Esophagus (tissue), 2 donors: ENCODE data around the gene CSNK2A2. TPM values are rescaled to one million over a fixed set of nuclear protein-coding genes. Genes with fewer than 3 reads are reported as not detected.
A peak's percentile ranks its signal among the peaks of the same experiment; 100 is the strongest.

Experiments
- H3K27ac ChIP-seq, 2 donors: one replicate each; pipeline ENCODE4 v1.5.1; 2013; ENCODE audit warnings: low read depth in 2 of 2, mild to moderate bottlenecking in 2 of 2, inconsistent platforms in 1 of 2, low read length in 1 of 2, moderate library complexity in 1 of 2
- H3K27me3 ChIP-seq, 2 donors: one replicate each; pipeline ENCODE4 v1.6.1; 2013; ENCODE audit warnings: low read length in 2 of 2, control low read depth in 1 of 2, mild to moderate bottlenecking in 1 of 2; ENCODE audit not compliant: insufficient read depth in 2 of 2, control insufficient read depth in 1 of 2
- H3K36me3 ChIP-seq, 2 donors: one replicate each; pipeline ENCODE4 v1.6.1; 2013; ENCODE audit warnings: low read length in 1 of 2; ENCODE audit not compliant: control insufficient read depth in 2 of 2, insufficient read depth in 2 of 2
- H3K4me1 ChIP-seq, 2 donors: one replicate each; pipeline ENCODE4 v1.6.1; 2013; ENCODE audit warnings: low read length in 1 of 2; ENCODE audit not compliant: control insufficient read depth in 2 of 2, insufficient read depth in 2 of 2
- H3K4me3 ChIP-seq, 2 donors: one replicate each; pipeline ENCODE4 v1.5.1; 2013; ENCODE audit warnings: low read length in 2 of 2, mild to moderate bottlenecking in 2 of 2, low read depth in 1 of 2, moderate library complexity in 1 of 2
- H3K9me3 ChIP-seq, 2 donors: one replicate each; pipeline ENCODE4 v1.6.1; 2013; ENCODE audit warnings: mild to moderate bottlenecking in 2 of 2, low read depth in 1 of 2, low read length in 1 of 2, moderate library complexity in 1 of 2; ENCODE audit not compliant: control insufficient read depth in 2 of 2, insufficient read depth in 1 of 2
- WGBS, 2 donors: extraction: QIAGEN DNeasy Blood & Tissue Kit; methylation state at CpG; one replicate each; pipeline ENCODE4 v1.1.7; 2013; 5-methylcytosine and 5-hydroxymethylcytosine counted together
- polyA plus RNA-seq, 2 donors: library from polyadenylated mRNA; stranded (reverse); fragments of 200-250 nt; gene quantifications; one replicate each; pipeline ENCODE4 v1.2.3, GENCODE V29; 2013
- donor health status: healthy with polysubstance abuse.
- donor health status: Bipolar disorder and iron deficiency.

CSNK2A2 gene
- polyA plus RNA-seq, 2 donors, result 15.4 to 19.6 TPM

- no peak overlapping the region for H3K4me3 ChIP-seq
- H3K27ac ChIP-seq, result no peak overlapping the region
- no peaks in the 10 kb centered on the region for H3K27me3 ChIP-seq
- H3K4me1 ChIP-seq, result peaks cover 0 to 4% of the 10 kb centered on the region in 2 donors
- H3K36me3 ChIP-seq, result no peaks in the 10 kb centered on the region
- H3K9me3 ChIP-seq, result no peaks in the 10 kb centered on the region
- WGBS, 2 donors, result 84 to 85% methylated on average over 7 of the region's 7 CpGs
These were observed 2.3 kb upstream of the CSNK2A2 start for GRCh38 chr16:58200004-58200797.

- H3K27me3 ChIP-seq, result no peaks in the 10 kb centered on the region
- 84 to 87% methylated on average over 3 of the region's 3 CpGs for WGBS, 2 donors
- H3K4me1 ChIP-seq, result peaks cover 0 to 4% of the 10 kb centered on the region in 2 donors
- H3K9me3 ChIP-seq, result no peaks in the 10 kb centered on the region
- H3K4me3 ChIP-seq, result no peak overlapping the region
- no peaks in the 10 kb centered on the region for H3K36me3 ChIP-seq
- H3K27ac ChIP-seq, result no peak overlapping the region
These were observed 1.0 kb upstream of the CSNK2A2 start for GRCh38 chr16:58198803-58199411.

DNA sequence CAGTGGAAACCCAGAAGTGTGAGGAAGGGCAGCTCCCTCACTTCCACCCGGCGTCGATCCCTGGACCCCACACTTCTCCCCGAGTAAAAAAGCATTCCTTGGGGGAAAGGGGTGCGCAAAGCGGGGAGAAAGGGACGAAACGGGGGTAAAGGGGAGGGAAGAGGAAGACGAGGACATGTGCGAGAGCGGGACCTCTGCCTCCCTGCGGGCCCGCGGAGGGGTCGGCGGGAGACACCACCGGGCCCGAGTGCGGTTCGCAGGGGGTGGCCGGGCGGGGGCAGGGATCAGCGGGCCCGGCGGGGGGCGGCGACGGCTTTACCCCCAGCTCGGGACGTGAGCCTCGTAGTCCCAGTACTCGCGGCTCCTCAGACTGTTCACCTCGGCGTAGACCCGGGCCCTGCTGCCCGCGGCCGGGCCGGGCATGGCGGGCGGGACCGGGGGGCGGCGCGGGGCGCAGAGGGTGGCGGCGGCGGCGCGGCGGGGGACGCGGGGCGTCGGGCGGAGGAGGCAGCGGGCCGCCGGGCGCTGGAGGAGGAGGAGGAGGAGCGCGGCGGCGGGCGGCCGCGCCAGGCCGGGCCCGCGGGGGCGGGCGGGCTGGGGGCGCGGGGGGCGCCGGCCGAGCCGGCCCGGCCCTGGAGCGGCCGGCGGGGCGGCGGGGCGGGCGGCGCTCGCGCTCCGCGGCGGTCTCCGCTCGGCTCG is 443 bp downstream of the CSNK2A2 start:
- Histone ChIP-seq H3K9me3 (no peaks in the 10 kb centered on the region), H3K27me3 (no peaks in the 10 kb centered on the region), H3K4me3 (peak overlapping the region; percentile 64 to 94), H3K4me1 (peaks cover 0 to 4% of the 10 kb centered on the region in 2 donors), H3K36me3 (no peaks in the 10 kb centered on the region), H3K27ac (peak overlapping the region in 1 of 2 donors; percentile 35)
- 0 to 1% methylated on average over 30 to 96 of the region's 97 CpGs for WGBS, 2 donors

DNA sequence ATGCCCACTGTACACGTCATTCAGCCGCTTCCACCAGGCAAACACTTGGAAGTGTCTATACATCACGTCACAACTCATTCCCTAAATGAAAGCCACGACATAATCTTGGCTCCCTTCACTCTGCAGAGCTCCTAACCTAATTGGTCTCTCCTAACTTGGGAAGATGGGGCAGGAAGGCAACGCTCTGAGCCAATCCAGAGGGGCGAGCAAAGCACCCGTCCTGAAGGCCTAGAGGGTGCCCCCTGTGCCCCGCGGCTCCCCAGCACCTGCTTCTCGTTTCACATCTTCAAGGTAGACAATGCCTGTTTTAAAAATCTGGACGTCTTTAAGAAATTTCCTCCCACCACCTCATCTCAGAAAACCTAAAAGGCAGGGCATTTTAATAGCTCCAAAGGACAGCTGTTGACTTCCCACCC is 1.0 kb downstream of the CSNK2A2 start:
- no peaks in the 10 kb centered on the region for H3K27me3 ChIP-seq
- WGBS, 2 donors, result 11 to 14% methylated on average over 11 of the region's 11 CpGs
- no peak overlapping the region for H3K27ac ChIP-seq
- H3K4me3 ChIP-seq, result peak overlapping the region; percentile 64 to 94
- no peaks in the 10 kb centered on the region for H3K36me3 ChIP-seq
- peaks cover 0 to 4% of the 10 kb centered on the region in 2 donors for H3K4me1 ChIP-seq
- H3K9me3 ChIP-seq, result no peaks in the 10 kb centered on the region

GRCh38 chr16:58195771-58196170 is 2.1 kb downstream of the CSNK2A2 start:
- Histone ChIP-seq H3K27ac (no peak overlapping the region), H3K9me3 (no peaks in the 10 kb centered on the region), H3K4me3 (no peak overlapping the region), H3K27me3 (no peaks in the 10 kb centered on the region), H3K36me3 (no peaks in the 10 kb centered on the region), H3K4me1 (peaks cover 0 to 4% of the 10 kb centered on the region in 2 donors)
- 83 to 85% methylated on average over 3 of the region's 3 CpGs for WGBS, 2 donors

DNA sequence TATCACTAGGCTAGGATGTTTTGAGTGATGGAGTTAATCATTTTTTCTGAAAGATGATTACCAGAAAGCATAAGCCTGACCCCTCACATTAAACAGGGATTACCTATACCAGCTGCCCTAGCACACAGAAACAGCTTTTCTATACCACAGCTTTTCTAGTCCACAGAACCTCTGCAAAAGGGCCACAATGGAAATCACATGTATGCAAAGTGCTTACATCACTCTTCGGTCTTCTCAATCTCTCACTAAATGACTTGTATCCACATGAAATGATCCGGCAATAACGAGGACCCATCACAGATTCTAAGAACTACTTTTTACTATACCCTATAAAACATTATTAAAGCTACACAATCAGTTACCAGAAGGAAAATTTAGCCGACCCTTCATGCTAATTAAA is 2.6 kb downstream of the CSNK2A2 start:
- 72 to 87% methylated on average over 4 of the region's 4 CpGs for WGBS, 2 donors

GRCh38 chr16:58194790-58195189 is 3.1 kb downstream of the CSNK2A2 start:
- no peaks in the 10 kb centered on the region for H3K27me3 ChIP-seq
- peaks cover 0 to 4% of the 10 kb centered on the region in 2 donors for H3K4me1 ChIP-seq
- H3K27ac ChIP-seq, result no peak overlapping the region
- no peaks in the 10 kb centered on the region for H3K9me3 ChIP-seq
- no peak overlapping the region for H3K4me3 ChIP-seq
- 62 to 73% methylated on average over 3 of the region's 3 CpGs for WGBS, 2 donors
- peaks cover 0 to 3% of the 10 kb centered on the region in 2 donors for H3K36me3 ChIP-seq

More for the DNA sequence above, 2.6 kb downstream of the CSNK2A2 start:
- no peaks in the 10 kb centered on the region for H3K9me3 ChIP-seq
- no peaks in the 10 kb centered on the region for H3K27me3 ChIP-seq
- no peak overlapping the region for H3K4me3 ChIP-seq
- H3K36me3 ChIP-seq, result peaks cover 0 to under 1% of the 10 kb centered on the region in 2 donors
- no peak overlapping the region for H3K27ac ChIP-seq
- H3K4me1 ChIP-seq, result peaks cover 0 to 4% of the 10 kb centered on the region in 2 donors

DNA sequence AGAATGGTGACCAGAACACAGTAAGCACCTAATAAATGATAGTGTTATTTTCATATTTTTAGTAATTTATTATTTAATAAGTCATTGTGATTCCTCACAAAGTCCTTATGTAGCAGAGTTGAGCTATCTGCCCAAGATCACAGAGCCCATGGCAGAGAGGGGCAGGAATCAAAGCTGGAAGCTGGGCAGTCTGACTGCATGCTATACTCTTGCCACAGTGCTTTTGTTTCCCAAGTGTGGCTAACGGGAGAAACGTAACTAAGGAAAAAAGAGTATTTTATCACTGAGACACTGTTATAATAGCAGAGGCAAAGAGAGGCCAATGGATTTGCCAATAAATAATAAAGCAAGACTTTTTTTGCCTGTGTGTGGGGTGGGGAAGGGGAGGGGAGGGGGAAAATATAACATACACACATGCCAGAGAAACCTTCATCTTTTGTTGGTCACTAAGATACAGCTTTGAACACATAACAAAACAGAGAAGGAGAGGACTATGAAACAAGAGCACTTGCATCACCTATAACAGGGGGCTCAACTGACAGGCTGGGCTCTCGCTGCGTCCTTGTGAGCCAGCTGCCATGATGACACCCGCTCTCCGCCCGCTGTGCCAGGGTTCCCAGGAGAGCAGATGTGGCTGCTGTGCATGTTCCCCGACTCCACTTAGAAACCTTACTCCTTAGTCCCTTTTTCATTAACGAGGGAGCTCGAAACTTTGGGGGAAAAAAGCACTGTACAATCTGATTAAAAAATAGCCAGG is 10.1 kb downstream of the CSNK2A2 start:
- no peaks in the 10 kb centered on the region for H3K4me1 ChIP-seq
- WGBS, 2 donors, result 78 to 89% methylated on average over 10 of the region's 10 CpGs
- no peaks in the 10 kb centered on the region for H3K9me3 ChIP-seq
- H3K4me3 ChIP-seq, result no peak overlapping the region
- no peaks in the 10 kb centered on the region for H3K27me3 ChIP-seq
- H3K27ac ChIP-seq, result no peak overlapping the region
- peaks cover 3 to 11% of the 10 kb centered on the region in 2 donors for H3K36me3 ChIP-seq

DNA sequence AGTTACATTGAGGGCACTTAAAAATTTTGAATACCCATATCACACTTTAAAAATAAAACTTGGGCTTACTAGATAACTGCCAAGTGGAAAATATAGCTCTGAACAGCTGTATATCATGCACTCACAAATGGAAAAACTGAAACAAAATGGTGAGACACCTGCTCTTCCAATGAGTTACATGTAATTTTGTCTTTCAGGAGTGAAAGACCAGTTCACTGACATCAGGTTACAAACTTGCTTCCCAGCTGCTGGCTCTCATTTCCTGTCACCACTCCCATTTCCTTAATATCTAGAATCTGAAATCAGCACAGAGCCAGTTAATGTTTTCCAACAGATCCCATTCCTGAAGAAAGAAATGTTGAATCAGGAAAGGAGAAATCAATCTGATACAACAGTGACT is 10.8 kb downstream of the CSNK2A2 start:
- Histone ChIP-seq H3K27ac (no peak overlapping the region), H3K9me3 (no peaks in the 10 kb centered on the region), H3K27me3 (no peaks in the 10 kb centered on the region), H3K4me3 (no peak overlapping the region), H3K4me1 (no peaks in the 10 kb centered on the region), H3K36me3 (peaks cover 3 to 11% of the 10 kb centered on the region in 2 donors)
